ENCODE results near the gene YAP1. TPM values are rescaled to one million over a fixed set of nuclear protein-coding genes. Genes with fewer than 3 reads are reported as not detected.

Gene YAP1
- total and polyA plus RNA-seq, 2 experiments from 2014 or later, result 20.6 to 111 TPM

- Histone ChIP-seq H3K27ac (peak overlapping the region; percentile 67), H2AFZ (no peak overlapping the region), H3K79me2 (peaks cover 50% of the 10 kb centered on the region), H3K36me3 (replicated peaks; ENCODE audit: insufficient read depth, low read depth) (no peaks in the 10 kb centered on the region), H3K4me3 (no peak overlapping the region), H3K9me3 (ENCODE audit: low read depth) (no peaks in the 10 kb centered on the region), H3K9me2 (replicated peaks; ENCODE audit: insufficient read depth) (no peaks in the 10 kb centered on the region), H3K4me1 (ENCODE audit: insufficient read depth) (peaks cover 63% of the 10 kb centered on the region), H3K27me3 (no peaks in the 10 kb centered on the region), H3K4me2 (peak overlapping the region; percentile 66), H4K20me1 (ENCODE audit: insufficient read depth, poor library complexity, severe bottlenecking) (no peaks in the 10 kb centered on the region)
- peak; percentile 62 for DNase-seq (ENCODE audit: low spot score)
- TF ChIP-seq EZH2phosphoT487 (IDR thresholded peaks at IDR 0.05; ENCODE audit: low read depth, severe bottlenecking, unreplicated experiment), result no peak
- no peak for TF ChIP-seq EZH2 (IDR thresholded peaks at IDR 0.05; ENCODE audit: borderline replicate concordance)
- no peak for TF ChIP-seq CTCF (IDR thresholded peaks at IDR 0.05; ENCODE audit: poor library complexity)
- 31% methylated on average over 8 of the region's 8 CpGs for WGBS (ENCODE audit: low lambda C conversion rate, missing lambda C conversion rate)
These were observed 77.3 kb downstream of the YAP1 start for GRCh38 chr11:102187416-102188151.

DNA sequence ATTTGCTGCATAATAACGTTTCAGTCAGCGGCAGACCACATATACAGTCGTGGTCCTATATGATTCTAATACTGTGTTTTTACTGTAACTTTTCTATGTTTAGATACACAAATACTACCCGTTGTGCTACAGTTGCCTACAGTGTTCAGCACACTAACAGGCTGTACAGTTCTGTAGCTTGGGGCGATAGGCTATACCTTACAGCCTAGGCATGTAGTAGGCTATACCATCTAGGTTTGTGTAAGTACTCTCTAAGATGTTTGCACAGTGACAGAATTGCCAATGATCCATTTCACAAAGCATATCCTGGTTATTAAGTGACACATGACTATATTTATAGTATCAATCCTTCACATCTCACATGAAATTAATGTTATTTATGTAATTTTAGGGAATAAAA lies 78.2 kb downstream of the YAP1 start:
- DNase-seq (ENCODE audit: low spot score), result no peak
- no peaks in the 10 kb centered on the region for H4K20me1 ChIP-seq (ENCODE audit: insufficient read depth, poor library complexity, severe bottlenecking)
- WGBS (ENCODE audit: low lambda C conversion rate, missing lambda C conversion rate), result 48% methylated on average over 5 of the region's 5 CpGs
- H2AFZ ChIP-seq, result no peak overlapping the region
- H3K4me3 ChIP-seq, result no peak overlapping the region
- H3K9me3 ChIP-seq (ENCODE audit: low read depth), result no peaks in the 10 kb centered on the region
- peaks cover 41% of the 10 kb centered on the region for H3K79me2 ChIP-seq
- no peaks in the 10 kb centered on the region for H3K9me2 ChIP-seq (replicated peaks; ENCODE audit: insufficient read depth)
- H3K4me1 ChIP-seq (ENCODE audit: insufficient read depth), result peaks cover 69% of the 10 kb centered on the region
- H3K4me2 ChIP-seq, result peak overlapping the region; percentile 66
- no peaks in the 10 kb centered on the region for H3K36me3 ChIP-seq (replicated peaks; ENCODE audit: insufficient read depth, low read depth)
- H3K27ac ChIP-seq, result peak overlapping the region; percentile 67
- no peaks in the 10 kb centered on the region for H3K27me3 ChIP-seq
- TF ChIP-seq CTCF (IDR thresholded peaks at IDR 0.05; ENCODE audit: poor library complexity) (no peak), EZH2 (IDR thresholded peaks at IDR 0.05; ENCODE audit: borderline replicate concordance) (no peak), EZH2phosphoT487 (IDR thresholded peaks at IDR 0.05; ENCODE audit: low read depth, severe bottlenecking, unreplicated experiment) (no peak)

GRCh38 chr11:102191832-102192231 lies 81.6 kb downstream of the YAP1 start:
- H4K20me1 ChIP-seq (ENCODE audit: insufficient read depth, poor library complexity, severe bottlenecking), result no peaks in the 10 kb centered on the region
- no peaks in the 10 kb centered on the region for H3K27me3 ChIP-seq
- peaks cover 48% of the 10 kb centered on the region for H3K79me2 ChIP-seq
- H3K9me2 ChIP-seq (replicated peaks; ENCODE audit: insufficient read depth), result no peaks in the 10 kb centered on the region
- H2AFZ ChIP-seq, result no peak overlapping the region
- H3K36me3 ChIP-seq (replicated peaks; ENCODE audit: insufficient read depth, low read depth), result no peaks in the 10 kb centered on the region
- H3K4me2 ChIP-seq, result peak overlapping the region; percentile 5
- peak overlapping the region; percentile 75 for H3K27ac ChIP-seq
- H3K4me3 ChIP-seq, result no peak overlapping the region
- peak; percentile 20 for DNase-seq (ENCODE audit: low spot score)
- TF ChIP-seq CTCF (IDR thresholded peaks at IDR 0.05; ENCODE audit: poor library complexity) (no peak), EZH2 (IDR thresholded peaks at IDR 0.05; ENCODE audit: borderline replicate concordance) (no peak), EZH2phosphoT487 (IDR thresholded peaks at IDR 0.05; ENCODE audit: low read depth, severe bottlenecking, unreplicated experiment) (no peak)
- no peaks in the 10 kb centered on the region for H3K9me3 ChIP-seq (ENCODE audit: low read depth)
- peaks cover 59% of the 10 kb centered on the region for H3K4me1 ChIP-seq (ENCODE audit: insufficient read depth)
- 46% methylated on average over 3 of the region's 3 CpGs for WGBS (ENCODE audit: low lambda C conversion rate, missing lambda C conversion rate)
